CD14-positive monocyte (primary cell): Measurements from ENCODE around the gene SLMAP. TPM values are rescaled to one million over a fixed set of nuclear protein-coding genes. Genes with fewer than 3 reads are reported as not detected.

Experiments used
- DNase-seq, 3 donors: peaks; one replicate each; pipeline ENCODE4 v3.0.0-alpha.2; 2011 to 2022
- H2AFZ ChIP-seq: 2 replicates; pipeline ENCODE4 v1.6.0; 2012; ENCODE audit warnings: mild to moderate bottlenecking, low read depth, low read length, inconsistent platforms; ENCODE audit not compliant: insufficient read depth, poor library complexity, severe bottlenecking
- H3K27ac ChIP-seq, 2 donors: 1 replicate in 1 of 2; 2 replicates in 1 of 2; pipeline ENCODE4 v1.5.1; 2012 to 2013; ENCODE audit warnings: low read length in 2 of 2, control low read depth in 1 of 2, inconsistent platforms in 1 of 2, low read depth in 1 of 2, mild to moderate bottlenecking in 1 of 2
- H3K27me3 ChIP-seq, 2 donors: one replicate each; pipeline versions ENCODE4 v1.6.0 to v1.6.1; 2011 to 2013; ENCODE audit warnings: low read length in 2 of 2; ENCODE audit not compliant: control insufficient read depth in 2 of 2, insufficient read depth in 2 of 2
- H3K36me3 ChIP-seq, 2 donors: replicated peaks in 1 of 2; 1 replicate in 1 of 2; 2 replicates in 1 of 2; pipeline versions ENCODE4 v1.5.1 to v1.6.1; 2012 to 2013; ENCODE audit warnings: low read length in 2 of 2, control low read depth in 1 of 2, inconsistent platforms in 1 of 2, mild to moderate bottlenecking in 1 of 2; ENCODE audit not compliant: insufficient read depth in 2 of 2, control insufficient read depth in 1 of 2
- H3K4me1 ChIP-seq, 2 donors: 1 replicate in 1 of 2; 2 replicates in 1 of 2; pipeline versions ENCODE4 v1.5.1 to v1.6.1; 2012 to 2013; ENCODE audit warnings: low read length in 2 of 2, control low read depth in 1 of 2, inconsistent platforms in 1 of 2, mild to moderate bottlenecking in 1 of 2, moderate library complexity in 1 of 2; ENCODE audit not compliant: insufficient read depth in 2 of 2, control insufficient read depth in 1 of 2
- H3K4me2 ChIP-seq: replicated peaks from 2 replicates; pipeline ENCODE3; 2012; ENCODE audit warnings: low read length, moderate library complexity, mild to moderate bottlenecking; ENCODE audit not compliant: poor library complexity, severe bottlenecking; ENCODE audit errors: extremely low read depth
- H3K4me3 ChIP-seq, 3 experiments: fragments of 200-600 bp in 1 of 3; sonication (generic) in 1 of 3; replicated peaks in 1 of 3; 1 replicate in 2 of 3; 2 replicates in 1 of 3; pipeline ENCODE4 v1.5.1; 2011 to 2013; ENCODE audit warnings: low read length in 3 of 3, mild to moderate bottlenecking in 3 of 3, control low read depth in 2 of 3, low read depth in 2 of 3, inconsistent platforms in 1 of 3, moderate library complexity in 1 of 3
- H3K79me2 ChIP-seq: 2 replicates; pipeline ENCODE4 v1.6.0; 2012; ENCODE audit warnings: mild to moderate bottlenecking, control low read depth, inconsistent platforms, low read length, moderate library complexity; ENCODE audit not compliant: insufficient read depth
- H3K9ac ChIP-seq: 2 replicates; pipeline ENCODE4 v1.6.0; 2017; ENCODE audit warnings: low read length, mild to moderate bottlenecking; ENCODE audit not compliant: insufficient read depth, poor library complexity, severe bottlenecking
- H3K9me3 ChIP-seq, 2 donors: replicated peaks in 1 of 2; 1 replicate in 1 of 2; 2 replicates in 1 of 2; pipeline versions ENCODE4 v1.5.1 to v1.6.1; 2012 to 2013; ENCODE audit warnings: low read length in 2 of 2, control low read depth in 1 of 2; ENCODE audit not compliant: control insufficient read depth in 1 of 2, insufficient read depth in 1 of 2
- H4K20me1 ChIP-seq: 2 replicates; pipeline ENCODE4 v1.6.0; 2012; ENCODE audit warnings: mild to moderate bottlenecking, low read length, control low read depth, moderate library complexity; ENCODE audit not compliant: insufficient read depth
- H3K27ac Mint-ChIP-seq, 7 donors: one replicate each; pipeline ENCODE4 v1.8.0; 2020; ENCODE audit warnings: mild to moderate bottlenecking in 7 of 7, mixed read lengths in 7 of 7, moderate library complexity in 6 of 7, inconsistent platforms in 2 of 7
- H3K27me3 Mint-ChIP-seq, 3 donors: one replicate each; pipeline ENCODE4 v1.8.0; 2021 to 2022; ENCODE audit warnings: low read depth in 3 of 3, mild to moderate bottlenecking in 3 of 3, mixed read lengths in 3 of 3, moderate library complexity in 3 of 3, inconsistent platforms in 1 of 3
- H3K36me3 Mint-ChIP-seq, 2 donors: one replicate each; pipeline ENCODE4 v1.8.0; 2020; ENCODE audit warnings: mixed read lengths in 2 of 2, inconsistent platforms in 1 of 2, mild to moderate bottlenecking in 1 of 2
- H3K4me1 Mint-ChIP-seq: one replicate; pipeline ENCODE4 v1.8.0; 2020; ENCODE audit warnings: mild to moderate bottlenecking, mixed read lengths
- H3K4me3 Mint-ChIP-seq, 2 donors: one replicate each; pipeline ENCODE4 v1.8.0; 2020; ENCODE audit warnings: mild to moderate bottlenecking in 2 of 2, mixed read lengths in 2 of 2, moderate library complexity in 1 of 2
- H3K9me3 Mint-ChIP-seq, 7 donors: one replicate each; pipeline ENCODE4 v1.8.0; 2020 to 2022; ENCODE audit warnings: mixed read lengths in 7 of 7, mild to moderate bottlenecking in 6 of 7, moderate library complexity in 6 of 7, inconsistent platforms in 2 of 7
- WGBS: methylation state at CpG from one replicate; pipeline ENCODE4 v1.1.5; 2013; ENCODE audit warnings: missing lambda C conversion rate; ENCODE audit not compliant: insufficient coverage; 5-methylcytosine and 5-hydroxymethylcytosine counted together
- intact Hi-C, 2 donors: fragments of 100-400 bp; cut with micrococcal nuclease; formaldehyde crosslinking; loops; one replicate each; pipeline versions ENCODE4 v1.15.0 to v1.15.1; 2023
- polyA plus RNA-seq, 3 donors: library from polyadenylated mRNA; depleted of rRNA in 1 of 3; unstranded in 2 of 3; stranded (reverse) in 1 of 3; fragments of 300-500 nt in 2 of 3; fragments of >200 nt in 1 of 3; fragmentation: Illumina TruSeq in 2 of 3; gene quantifications; 1 replicate in 2 of 3; 2 replicates in 1 of 3; pipeline ENCODE4 v1.2.3, GENCODE V29; 2012 to 2021
- TF ChIP-seq, protein P1 (sequence below): fragments of 200-600 bp; IDR thresholded peaks from one replicate; pipeline ENCODE4 v1.8.0; 2022; ENCODE audit warnings: antibody characterized with exemption, mild to moderate bottlenecking

SLMAP gene
- polyA plus RNA-seq, 3 donors, result 12.3 to 17.6 (median 16.1) TPM

DNA sequence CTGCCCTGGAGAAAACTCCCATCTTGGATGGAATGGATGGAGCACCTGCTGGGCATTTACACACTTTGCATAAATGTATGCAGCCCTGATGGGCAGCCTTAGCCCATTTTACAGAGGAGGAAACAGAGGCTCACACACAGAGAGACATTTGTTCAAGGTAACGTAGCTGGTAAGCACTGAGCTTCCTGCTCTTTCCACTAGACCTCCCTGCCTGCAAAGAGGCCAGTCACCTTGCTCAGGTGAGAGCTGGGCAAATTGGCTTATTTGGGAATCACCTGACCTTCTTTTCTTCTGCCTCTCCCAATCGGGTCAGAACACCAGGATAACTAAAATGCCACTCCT lies 200.7 kb downstream of the SLMAP start:
- intact Hi-C loops, result loop anchor here in 1 of 2 donors (5.0 kb wide), 1 partner anchor 40 kb away; no protein-coding TSS in a partner anchor
- no peak overlapping the region for H3K9ac ChIP-seq
- no peaks in the 10 kb centered on the region for H3K9me3 ChIP-seq
- H3K27ac ChIP-seq, result no peak overlapping the region
- no peak overlapping the region for H3K4me3 ChIP-seq
- no peak overlapping the region for H2AFZ ChIP-seq
- H3K79me2 ChIP-seq, result no peaks in the 10 kb centered on the region
- H3K27me3 Mint-ChIP-seq, result peaks cover 0 to 6% (median 4%) of the 10 kb centered on the region in 3 donors
- H4K20me1 ChIP-seq, result no peaks in the 10 kb centered on the region
- TF ChIP-seq, protein P1, sequence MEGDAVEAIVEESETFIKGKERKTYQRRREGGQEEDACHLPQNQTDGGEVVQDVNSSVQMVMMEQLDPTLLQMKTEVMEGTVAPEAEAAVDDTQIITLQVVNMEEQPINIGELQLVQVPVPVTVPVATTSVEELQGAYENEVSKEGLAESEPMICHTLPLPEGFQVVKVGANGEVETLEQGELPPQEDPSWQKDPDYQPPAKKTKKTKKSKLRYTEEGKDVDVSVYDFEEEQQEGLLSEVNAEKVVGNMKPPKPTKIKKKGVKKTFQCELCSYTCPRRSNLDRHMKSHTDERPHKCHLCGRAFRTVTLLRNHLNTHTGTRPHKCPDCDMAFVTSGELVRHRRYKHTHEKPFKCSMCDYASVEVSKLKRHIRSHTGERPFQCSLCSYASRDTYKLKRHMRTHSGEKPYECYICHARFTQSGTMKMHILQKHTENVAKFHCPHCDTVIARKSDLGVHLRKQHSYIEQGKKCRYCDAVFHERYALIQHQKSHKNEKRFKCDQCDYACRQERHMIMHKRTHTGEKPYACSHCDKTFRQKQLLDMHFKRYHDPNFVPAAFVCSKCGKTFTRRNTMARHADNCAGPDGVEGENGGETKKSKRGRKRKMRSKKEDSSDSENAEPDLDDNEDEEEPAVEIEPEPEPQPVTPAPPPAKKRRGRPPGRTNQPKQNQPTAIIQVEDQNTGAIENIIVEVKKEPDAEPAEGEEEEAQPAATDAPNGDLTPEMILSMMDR, result no peak
- H3K4me3 Mint-ChIP-seq, result no peak overlapping the region
- no peaks in the 10 kb centered on the region for H3K36me3 ChIP-seq
- peak overlapping the region in 5 of 7 donors; percentile 23 to 78 (median 57) for H3K27ac Mint-ChIP-seq
- peaks cover 0 to 3% of the 10 kb centered on the region in 2 donors for H3K36me3 Mint-ChIP-seq
- 83% methylated on average over 2 of the region's 2 CpGs for WGBS
- H3K4me2 ChIP-seq, result no peak overlapping the region
- peaks cover 56% of the 10 kb centered on the region for H3K4me1 Mint-ChIP-seq
- H3K9me3 Mint-ChIP-seq, result peaks cover 0 to 5% (median 0%) of the 10 kb centered on the region in 7 donors
- no peak for DNase-seq
- H3K27me3 ChIP-seq, result no peaks in the 10 kb centered on the region
- peaks cover 43 to 61% of the 10 kb centered on the region in 2 donors for H3K4me1 ChIP-seq

DNA sequence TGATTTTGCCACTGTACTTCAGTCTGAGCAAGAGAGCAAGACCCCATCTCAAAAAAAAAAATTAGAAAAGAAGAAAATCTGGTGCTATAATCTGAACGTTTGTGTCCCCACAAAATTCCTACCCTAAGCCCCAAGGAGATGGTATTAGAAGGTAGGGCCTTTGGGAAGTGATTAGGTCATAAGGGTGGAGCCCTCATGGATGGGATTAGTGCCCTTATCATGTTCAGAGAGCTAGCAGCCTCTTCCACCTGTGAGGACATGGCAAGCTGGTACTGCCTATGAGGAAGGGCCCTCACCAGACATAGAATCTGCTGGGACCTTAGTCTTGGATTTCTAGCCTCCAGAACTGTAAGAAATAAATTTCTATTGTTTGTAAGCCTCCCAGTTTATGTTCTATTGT lies 201.7 kb downstream of the SLMAP start:
- Histone ChIP-seq H3K4me3 (no peak overlapping the region), H2AFZ (no peak overlapping the region), H4K20me1 (no peaks in the 10 kb centered on the region), H3K79me2 (no peaks in the 10 kb centered on the region), H3K4me1 (peaks cover 40 to 51% of the 10 kb centered on the region in 2 donors), H3K9ac (no peak overlapping the region), H3K36me3 (no peaks in the 10 kb centered on the region), H3K4me2 (no peak overlapping the region), H3K27ac (no peak overlapping the region), H3K27me3 (no peaks in the 10 kb centered on the region), H3K9me3 (no peaks in the 10 kb centered on the region)
- H3K27me3 Mint-ChIP-seq, result peaks cover 0 to 6% (median 4%) of the 10 kb centered on the region in 3 donors
- no peak overlapping the region for H3K4me3 Mint-ChIP-seq
- peaks cover 0 to 3% of the 10 kb centered on the region in 2 donors for H3K36me3 Mint-ChIP-seq
- no CpG with 5 or more reads among the region's 1 CpG for WGBS
- intact Hi-C loops, result loop anchor here in 1 of 2 donors (5.0 kb wide), 1 partner anchor 39 kb away; no protein-coding TSS in a partner anchor
- TF ChIP-seq, protein P1, result no peak
- H3K4me1 Mint-ChIP-seq, result peaks cover 49% of the 10 kb centered on the region
- no peak for DNase-seq
- H3K9me3 Mint-ChIP-seq, result peaks cover 0 to 5% (median 0%) of the 10 kb centered on the region in 7 donors
- peak overlapping the region in 1 of 7 donors; percentile 43 for H3K27ac Mint-ChIP-seq
